Measurements from ENCODE around the gene ZMYND8. TPM values are rescaled to one million over a fixed set of nuclear protein-coding genes. Genes with fewer than 3 reads are reported as not detected.
"Not testable (repeated sequence)": the region's sequence is repeated elsewhere in the genome, so short reads cannot be mapped to it uniquely, and the experiment has no call there.

The ZMYND8 gene
- polyA plus RNA-seq, 6 donors from 2014 or later, result 2.7 to 22.7 (median 12.1) TPM

DNA sequence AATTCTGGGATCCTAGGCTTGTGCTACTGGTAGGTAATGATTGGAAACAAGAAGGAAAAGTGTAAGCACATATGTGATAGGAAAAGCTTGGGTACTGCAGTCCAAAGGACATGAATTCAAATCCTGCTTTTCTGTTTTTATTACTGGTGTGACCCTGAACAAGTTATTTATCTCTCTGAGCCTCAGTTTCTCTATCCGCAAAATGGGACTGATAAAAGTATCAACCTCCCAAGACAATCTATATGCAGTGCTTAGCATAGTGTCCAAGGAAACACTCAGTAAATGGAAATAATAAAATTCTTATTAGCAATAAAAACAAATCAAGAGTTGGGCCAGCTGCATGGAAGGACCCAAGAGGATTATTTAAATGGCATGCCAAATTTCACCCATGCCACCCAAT lies 108.5 kb downstream of the ZMYND8 start:
- H3K9me3 Mint-ChIP-seq, result no peaks in the 10 kb centered on the region
- DNase-seq (no peak), ATAC-seq (ENCODE audit: low read depth in 2 of 2) (no peak)
- H3K27me3 Mint-ChIP-seq, result no peaks in the 10 kb centered on the region
- H3K4me1 Mint-ChIP-seq, result peaks cover 0 to 8% (median 6%) of the 10 kb centered on the region in 3 donors
- H3K27ac Mint-ChIP-seq, result peak overlapping the region in 1 of 6 donors; percentile 81
- peaks cover 21 to 28% of the 10 kb centered on the region in 2 donors for H3K36me3 Mint-ChIP-seq
- H3K4me3 Mint-ChIP-seq, result no peak overlapping the region

DNA sequence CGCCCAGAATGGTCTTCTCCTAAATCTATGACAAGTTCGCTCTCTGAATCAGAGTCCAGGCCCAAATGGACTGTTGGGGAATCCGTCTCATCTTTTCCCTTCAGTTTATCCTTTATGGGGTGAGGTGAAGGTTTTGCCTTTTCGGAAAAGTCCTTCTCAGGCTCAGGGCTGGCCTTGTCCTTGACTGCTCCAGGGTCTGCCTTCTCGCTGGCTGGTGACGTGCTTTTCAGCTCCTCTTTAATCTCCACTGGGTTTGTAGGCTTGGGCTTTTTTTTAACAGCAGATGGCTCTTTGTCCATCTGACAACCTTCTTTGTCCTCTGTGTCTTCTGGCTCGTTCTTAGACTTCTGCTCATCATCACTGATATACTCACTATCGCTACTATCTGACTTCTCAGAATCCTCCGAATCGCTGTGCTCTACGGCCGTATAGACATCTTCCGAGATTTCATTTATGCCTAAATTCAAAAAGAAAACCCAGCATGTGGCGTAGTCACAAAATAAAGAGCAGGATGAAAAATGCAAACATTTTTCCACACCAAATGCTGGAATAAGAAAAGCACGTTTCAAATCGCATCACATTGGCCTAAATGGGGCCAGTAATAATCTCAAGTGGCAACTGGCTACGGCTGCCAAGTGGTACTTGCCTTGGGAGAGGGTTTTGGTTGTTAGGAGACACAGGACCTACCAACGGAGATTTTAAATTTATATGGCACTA lies 110.3 kb downstream of the ZMYND8 start:
- no peak for ATAC-seq (ENCODE audit: low read depth in 2 of 2)
- H3K36me3 Mint-ChIP-seq, result peaks cover 21 to 28% of the 10 kb centered on the region in 2 donors
- no peaks in the 10 kb centered on the region for H3K27me3 Mint-ChIP-seq
- H3K4me1 Mint-ChIP-seq, result peaks cover 2 to 6% (median 6%) of the 10 kb centered on the region in 3 donors
- no peak for DNase-seq
- no peaks in the 10 kb centered on the region for H3K9me3 Mint-ChIP-seq
- H3K27ac Mint-ChIP-seq, result peak overlapping the region in 4 of 6 donors; percentile 13 to 88 (median 46)
- H3K4me3 Mint-ChIP-seq, result peak overlapping the region in 1 of 8 donors; percentile 31

DNA sequence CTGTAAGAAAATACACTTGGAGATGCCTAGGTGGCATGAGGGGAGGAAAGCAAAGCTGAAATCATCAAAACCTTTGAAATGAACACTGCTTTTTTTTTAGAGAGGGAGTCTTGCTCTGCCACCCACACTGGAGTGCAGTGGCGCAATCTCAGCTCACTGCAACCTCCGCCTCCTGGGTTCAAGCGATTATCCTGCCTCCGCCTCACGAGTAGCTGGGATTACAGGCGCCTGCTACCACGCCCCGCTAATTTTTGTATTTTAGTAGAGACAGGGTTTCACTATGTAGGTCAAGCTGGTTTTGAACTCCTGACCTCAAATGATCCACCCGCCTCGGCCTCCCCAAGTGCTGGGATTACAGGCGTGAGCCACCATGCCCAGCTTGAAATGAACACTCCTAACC lies 111.3 kb downstream of the ZMYND8 start:
- H3K27me3 Mint-ChIP-seq; H3K4me3 Mint-ChIP-seq; H3K4me1 Mint-ChIP-seq; ATAC-seq (ENCODE audit: low read depth in 2 of 2); DNase-seq; H3K9me3 Mint-ChIP-seq: not testable (repeated sequence)
- Mint-ChIP-seq H3K27ac (peak overlapping the region in 2 of 6 donors; percentile 69 to 87), H3K36me3 (peaks cover 17 to 28% of the 10 kb centered on the region in 2 donors)

DNA sequence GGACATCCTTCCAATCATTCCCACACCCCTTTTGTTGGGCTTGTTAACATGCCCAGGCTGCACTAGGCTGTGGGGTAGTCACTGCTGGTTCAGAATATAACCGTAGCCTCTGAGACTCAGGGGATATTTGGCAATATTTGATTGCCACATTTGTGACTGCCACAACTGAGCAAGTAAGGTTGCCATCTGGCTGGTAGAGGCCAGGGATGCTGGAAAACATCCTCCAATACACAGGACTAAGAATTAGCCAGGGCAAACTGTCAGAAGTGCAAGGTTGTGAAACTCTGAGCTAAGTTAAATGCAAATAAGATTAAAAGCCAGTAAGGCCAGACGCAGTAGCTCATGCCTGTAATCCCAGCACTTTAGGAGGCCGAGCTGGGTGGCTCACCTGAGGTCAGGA lies 112.0 kb downstream of the ZMYND8 start:
- Mint-ChIP-seq H3K36me3 (peaks cover 17 to 25% of the 10 kb centered on the region in 2 donors), H3K4me3 (no peak overlapping the region), H3K9me3 (no peaks in the 10 kb centered on the region), H3K27me3 (no peaks in the 10 kb centered on the region), H3K4me1 (peaks cover 3 to 6% (median 6%) of the 10 kb centered on the region in 3 donors), H3K27ac (peak overlapping the region in 1 of 6 donors; percentile 76)
- no peak for DNase-seq
- ATAC-seq (ENCODE audit: low read depth in 2 of 2), result no peak

DNA sequence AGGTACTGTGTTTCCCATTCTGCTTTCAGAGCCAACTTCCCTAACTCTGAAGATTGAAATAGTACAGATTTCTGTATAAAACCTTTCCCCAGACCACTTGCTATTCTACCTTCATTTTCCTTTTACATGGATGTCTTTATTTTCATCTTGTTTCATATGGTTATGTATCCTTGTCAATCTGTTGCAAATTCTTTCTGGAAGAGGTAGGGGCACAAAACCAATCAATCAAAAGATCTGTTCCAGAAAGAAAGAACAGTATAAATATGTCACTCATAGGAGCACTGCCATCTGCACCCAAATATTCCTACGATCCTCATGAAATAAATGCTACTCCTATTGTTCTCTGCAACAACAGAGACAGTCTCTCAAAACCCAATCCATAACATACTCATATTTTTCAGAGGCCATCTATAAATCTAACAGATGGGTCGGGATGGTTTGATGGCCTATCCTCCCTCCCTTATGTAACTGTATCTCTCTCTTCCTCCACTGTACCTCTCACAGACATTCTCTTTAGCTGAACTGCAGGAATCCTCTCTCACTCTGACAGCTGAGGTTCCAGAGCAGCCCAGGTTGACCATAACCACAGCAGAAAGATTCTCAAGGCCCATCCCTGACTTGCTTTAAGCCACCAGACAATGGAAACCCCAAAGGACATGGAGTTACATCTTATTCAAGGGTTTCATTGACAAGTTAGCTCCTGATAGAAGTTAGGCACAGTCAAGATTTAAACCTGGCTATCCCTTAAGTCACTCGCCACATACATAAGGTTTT lies 112.8 kb downstream of the ZMYND8 start:
- H3K36me3 Mint-ChIP-seq, result peaks cover 12 to 19% of the 10 kb centered on the region in 2 donors
- no peak for ATAC-seq (ENCODE audit: low read depth in 2 of 2)
- H3K4me1 Mint-ChIP-seq, result peaks cover 3 to 6% (median 5%) of the 10 kb centered on the region in 3 donors
- H3K27ac Mint-ChIP-seq, result peak overlapping the region in 5 of 6 donors; percentile 7 to 26 (median 14)
- no peak overlapping the region for H3K4me3 Mint-ChIP-seq
- H3K27me3 Mint-ChIP-seq, result no peaks in the 10 kb centered on the region
- DNase-seq, result no peak
- H3K9me3 Mint-ChIP-seq, result no peaks in the 10 kb centered on the region

DNA sequence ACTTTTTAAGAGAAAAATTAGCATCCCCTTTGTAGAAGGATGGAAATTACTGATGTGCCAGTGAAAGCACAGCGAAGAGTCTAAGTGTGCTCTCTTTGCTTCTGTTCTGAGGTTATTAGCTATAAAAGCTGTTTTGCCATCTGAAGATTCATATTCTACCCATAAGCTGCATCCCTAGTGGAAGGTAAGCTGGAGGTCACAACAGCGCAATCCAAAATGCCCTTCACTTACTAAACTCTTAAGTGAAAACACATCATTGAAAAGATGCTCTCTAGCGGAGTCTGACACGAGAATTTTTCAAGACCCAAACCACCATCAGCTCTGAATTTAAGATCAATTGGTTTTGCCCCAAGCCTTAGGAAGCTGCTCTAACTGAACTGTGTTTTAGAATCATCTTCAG lies 113.5 kb downstream of the ZMYND8 start:
- peaks cover 10 to 19% of the 10 kb centered on the region in 2 donors for H3K36me3 Mint-ChIP-seq
- no peaks in the 10 kb centered on the region for H3K27me3 Mint-ChIP-seq
- no peaks in the 10 kb centered on the region for H3K9me3 Mint-ChIP-seq
- ATAC-seq (ENCODE audit: low read depth in 2 of 2) (no peak), DNase-seq (no peak)
- no peak overlapping the region for H3K4me3 Mint-ChIP-seq
- peaks cover 3 to 6% (median 4%) of the 10 kb centered on the region in 3 donors for H3K4me1 Mint-ChIP-seq
- H3K27ac Mint-ChIP-seq, result no peak overlapping the region

DNA sequence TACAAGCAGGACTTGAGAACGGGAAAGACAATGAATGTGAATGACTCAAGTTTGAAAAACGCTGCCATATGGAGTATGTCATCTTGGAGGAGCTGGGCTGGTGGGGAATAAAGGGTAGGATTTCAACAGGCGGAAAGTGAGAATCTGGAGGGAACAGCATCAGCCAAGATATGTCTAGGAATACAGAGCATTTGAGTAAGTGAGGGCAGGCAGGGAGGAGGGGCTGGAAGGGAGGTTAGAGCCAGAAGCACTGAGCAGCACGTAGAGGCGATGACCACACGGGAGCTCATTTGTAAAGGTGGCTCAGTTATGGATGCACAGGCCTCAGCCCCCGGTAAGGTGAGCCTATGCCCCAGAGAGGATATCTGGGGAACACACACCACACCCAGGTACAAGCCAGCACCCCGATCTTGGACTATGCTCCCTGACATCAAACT lies 115.1 kb downstream of the ZMYND8 start:
- no peaks in the 10 kb centered on the region for H3K27me3 Mint-ChIP-seq
- no peak for ATAC-seq (ENCODE audit: low read depth in 2 of 2)
- H3K9me3 Mint-ChIP-seq, result no peaks in the 10 kb centered on the region
- H3K27ac Mint-ChIP-seq, result peak overlapping the region in 2 of 6 donors; percentile 60 to 64
- no peak overlapping the region for H3K4me3 Mint-ChIP-seq
- DNase-seq, result no peak
- peaks cover 14 to 20% of the 10 kb centered on the region in 2 donors for H3K36me3 Mint-ChIP-seq
- H3K4me1 Mint-ChIP-seq, result peaks cover 0 to 3% (median 2%) of the 10 kb centered on the region in 3 donors

DNA sequence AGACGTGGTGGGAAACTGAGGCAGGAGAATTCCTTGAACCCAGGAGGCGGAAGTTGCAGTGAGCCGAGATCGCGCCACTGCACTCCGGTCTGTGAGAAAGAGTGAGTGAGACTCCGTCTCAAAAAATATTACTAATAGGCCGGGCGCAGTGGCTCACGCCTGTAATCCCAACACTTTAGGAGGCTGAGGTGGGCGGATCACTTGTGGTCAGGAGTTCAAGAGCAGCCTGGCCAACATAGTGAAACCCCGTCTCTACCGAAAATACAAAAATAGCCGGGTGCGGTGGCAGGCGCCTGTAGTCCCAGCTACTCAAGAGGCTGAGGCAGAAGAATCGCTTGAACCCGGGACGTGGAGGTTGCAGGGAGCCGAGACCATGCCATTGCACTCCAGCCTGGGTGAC lies 116.4 kb downstream of the ZMYND8 start:
- H3K4me1 Mint-ChIP-seq; ATAC-seq (ENCODE audit: low read depth in 2 of 2); H3K27ac Mint-ChIP-seq; H3K9me3 Mint-ChIP-seq; H3K27me3 Mint-ChIP-seq; DNase-seq; H3K4me3 Mint-ChIP-seq: not testable (repeated sequence)
- H3K36me3 Mint-ChIP-seq, result peaks cover 12 to 16% of the 10 kb centered on the region in 2 donors

DNA sequence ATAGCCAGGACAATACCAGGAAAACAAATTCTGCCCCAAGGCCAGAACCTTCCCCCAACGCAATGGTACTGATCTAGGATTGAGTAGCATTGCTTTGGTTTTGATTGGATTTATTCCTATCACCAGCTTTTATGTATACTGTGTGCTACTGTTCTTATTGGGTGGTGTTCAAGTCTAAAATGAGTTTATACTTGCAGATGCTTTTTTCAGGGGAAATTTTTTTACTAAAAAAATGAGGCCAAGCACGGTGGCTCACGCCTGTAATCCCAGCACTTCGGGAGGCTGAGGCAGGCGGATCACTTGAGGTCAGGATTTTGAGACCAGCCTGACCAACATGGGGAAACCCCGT lies 116.8 kb downstream of the ZMYND8 start:
- Mint-ChIP-seq H3K27me3 (no peaks in the 10 kb centered on the region), H3K9me3 (no peaks in the 10 kb centered on the region), H3K4me3 (no peak overlapping the region), H3K27ac (peak overlapping the region in 1 of 6 donors; percentile 56), H3K4me1 (peaks cover 0 to 3% (median 0%) of the 10 kb centered on the region in 3 donors), H3K36me3 (peaks cover 12 to 16% of the 10 kb centered on the region in 2 donors)
- DNase-seq, result no peak
- ATAC-seq (ENCODE audit: low read depth in 2 of 2), result no peak

DNA sequence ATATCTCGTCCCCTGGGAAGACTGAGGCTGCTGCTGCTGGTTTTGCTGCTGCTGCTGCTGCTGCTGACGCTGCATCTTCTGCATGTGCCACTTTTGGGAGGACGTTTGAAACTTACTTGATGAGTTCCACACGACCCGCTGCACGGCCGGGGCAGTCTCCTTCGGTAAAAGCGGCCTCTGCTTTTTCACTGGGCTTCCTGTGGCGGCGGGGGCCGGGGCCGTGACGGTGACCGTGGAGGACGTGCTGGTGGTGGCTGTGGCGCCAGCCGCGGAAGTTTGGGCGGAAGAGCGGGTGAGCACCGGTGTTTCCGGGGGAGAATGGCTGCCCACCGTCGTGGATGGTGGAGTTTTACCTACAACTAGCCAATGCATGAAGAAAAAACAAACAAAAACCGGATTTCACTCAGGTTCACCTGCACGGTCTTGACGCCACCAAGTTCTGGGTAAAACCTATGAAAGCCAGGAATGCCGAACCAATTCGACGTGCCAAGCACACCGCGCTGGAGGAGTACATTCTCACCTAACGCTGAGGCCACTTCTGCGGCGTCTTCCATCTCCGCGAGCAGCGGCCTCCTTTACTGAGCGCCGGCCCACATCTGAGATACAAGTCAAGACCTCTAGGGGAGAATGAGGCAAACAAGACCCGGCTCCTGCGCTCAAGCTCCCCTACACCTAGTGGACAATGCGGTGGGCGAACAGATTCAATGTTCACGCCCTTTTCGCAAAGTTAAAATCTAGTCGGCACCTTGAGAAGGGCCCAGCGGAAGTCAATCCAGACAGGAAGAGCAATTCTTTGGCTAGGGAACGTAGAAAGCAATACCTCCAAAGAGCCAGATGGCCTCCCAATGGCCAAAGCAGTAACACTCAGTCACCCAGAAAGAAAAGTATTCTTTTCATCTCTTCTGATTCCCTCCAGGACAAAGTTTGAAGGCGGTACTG lies 117.5 kb downstream of the ZMYND8 start:
- Mint-ChIP-seq H3K27me3 (no peaks in the 10 kb centered on the region), H3K36me3 (peaks cover 12 to 16% of the 10 kb centered on the region in 2 donors), H3K4me3 (no peak overlapping the region), H3K27ac (peak overlapping the region in 2 of 6 donors; percentile 20 to 56), H3K9me3 (no peaks in the 10 kb centered on the region), H3K4me1 (peaks cover 0 to 3% (median 0%) of the 10 kb centered on the region in 3 donors)
- ATAC-seq (ENCODE audit: low read depth in 2 of 2), result no peak
- DNase-seq, result no peak

DNA sequence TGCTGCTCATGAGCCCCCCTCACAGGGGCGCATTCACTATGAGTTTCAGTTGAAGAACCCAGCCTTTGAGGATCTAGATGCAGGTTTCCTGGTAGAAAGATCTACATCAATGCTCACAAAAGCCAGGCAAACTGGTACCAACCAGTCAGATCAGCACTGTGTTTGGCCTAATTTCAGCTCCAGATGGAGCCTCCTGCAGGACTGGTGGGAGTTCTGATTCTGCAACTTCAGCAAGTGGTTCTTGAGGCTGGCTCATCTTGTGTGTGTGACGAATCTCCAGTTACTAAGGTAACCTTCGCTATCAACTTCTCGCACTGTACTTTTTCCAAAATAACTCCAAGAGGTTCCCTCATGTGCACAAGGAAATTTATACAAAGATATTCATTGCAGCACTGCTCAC lies 118.8 kb downstream of the ZMYND8 start:
- Mint-ChIP-seq H3K4me1 (peaks cover 0 to 3% (median 0%) of the 10 kb centered on the region in 3 donors), H3K4me3 (no peak overlapping the region), H3K9me3 (no peaks in the 10 kb centered on the region), H3K36me3 (peaks cover 12 to 16% of the 10 kb centered on the region in 2 donors), H3K27ac (no peak overlapping the region), H3K27me3 (no peaks in the 10 kb centered on the region)
- DNase-seq, result no peak
- no peak for ATAC-seq (ENCODE audit: low read depth in 2 of 2)

DNA sequence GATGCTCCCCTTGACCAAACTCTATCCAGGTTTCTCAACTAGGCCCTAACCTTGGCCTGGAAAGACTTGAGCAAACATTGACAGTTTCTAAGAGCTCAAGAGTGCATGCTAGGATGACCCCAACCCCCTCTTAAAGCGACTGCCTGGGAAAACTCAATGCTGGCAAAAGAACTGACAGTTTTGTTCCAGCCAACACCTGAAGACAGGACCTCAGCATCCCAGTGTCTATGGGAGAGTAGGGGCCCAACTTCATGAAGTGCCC lies 119.9 kb downstream of the ZMYND8 start:
- H3K4me3 Mint-ChIP-seq, result no peak overlapping the region
- no peaks in the 10 kb centered on the region for H3K27me3 Mint-ChIP-seq
- peaks cover 0 to 3% (median 0%) of the 10 kb centered on the region in 3 donors for H3K4me1 Mint-ChIP-seq
- ATAC-seq (ENCODE audit: low read depth in 2 of 2), result no peak
- peaks cover 12 to 18% of the 10 kb centered on the region in 2 donors for H3K36me3 Mint-ChIP-seq
- peak overlapping the region in 2 of 6 donors; percentile 32 to 62 for H3K27ac Mint-ChIP-seq
- no peak for DNase-seq
- H3K9me3 Mint-ChIP-seq, result no peaks in the 10 kb centered on the region

Data from naive B cell (primary cell).